NCI-H82 treated with DMSO at 0.1 percent for 48 hours (cell line): ENCODE results near the gene SMIM38.

Experiments used
- DNase-seq: peaks from one replicate; lab custom pipeline; 2025; ENCODE audit not compliant: unreplicated experiment; lab: John Stamatoyannopoulos, UW

The SMIM38 gene

GRCh38 chr11:69174841-69175240, 19.1 kb downstream of the SMIM38 start:
- no peak for DNase-seq

- DNase-seq = no peak
These were observed 23.2 kb downstream of the SMIM38 start for GRCh38 chr11:69178819-69179482.

DNA sequence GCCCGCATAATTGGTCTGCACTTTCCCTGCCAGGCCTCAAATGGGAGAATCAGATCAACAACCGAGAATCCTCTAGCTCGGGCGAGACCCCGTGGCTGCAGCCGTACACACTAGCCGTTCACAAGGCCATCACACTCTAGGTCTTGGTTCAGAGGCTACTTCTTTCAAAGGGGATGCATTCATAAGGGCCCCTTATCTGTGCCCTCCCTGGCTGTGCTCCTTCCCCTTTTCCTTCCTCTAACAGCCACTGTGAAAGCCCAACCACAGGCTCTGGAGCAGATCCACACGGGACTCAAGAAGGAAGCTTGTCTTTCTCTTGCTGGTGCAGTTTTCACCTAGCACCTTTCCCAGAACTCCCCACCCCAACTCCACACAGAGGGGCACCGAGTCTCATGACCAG, 24.5 kb downstream of the SMIM38 start:
- no peak for DNase-seq

- DNase-seq = no peak
These were observed 25.0 kb downstream of the SMIM38 start for GRCh38 chr11:69180726-69181125.

DNA sequence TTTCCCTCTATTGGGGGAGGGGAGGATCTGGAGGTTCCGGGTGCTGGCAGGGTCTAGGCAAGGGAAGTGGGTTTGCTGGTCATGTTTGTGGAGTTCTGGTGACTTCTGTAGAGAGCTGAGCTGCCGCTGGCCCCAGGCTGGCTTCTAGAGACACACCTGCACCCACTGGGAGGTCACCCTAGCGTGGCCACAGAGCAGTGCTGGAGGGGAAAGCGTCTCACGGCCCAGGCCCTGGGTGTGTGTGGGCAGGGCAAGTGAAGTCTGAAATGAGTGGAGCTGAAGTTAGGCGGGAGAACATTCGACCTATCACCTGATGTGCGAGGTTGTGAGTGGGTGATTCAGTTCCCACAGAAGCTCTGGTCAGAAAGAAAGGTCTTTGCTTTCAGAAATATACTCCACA, 27.9 kb downstream of the SMIM38 start:
- DNase-seq = no peak

DNA sequence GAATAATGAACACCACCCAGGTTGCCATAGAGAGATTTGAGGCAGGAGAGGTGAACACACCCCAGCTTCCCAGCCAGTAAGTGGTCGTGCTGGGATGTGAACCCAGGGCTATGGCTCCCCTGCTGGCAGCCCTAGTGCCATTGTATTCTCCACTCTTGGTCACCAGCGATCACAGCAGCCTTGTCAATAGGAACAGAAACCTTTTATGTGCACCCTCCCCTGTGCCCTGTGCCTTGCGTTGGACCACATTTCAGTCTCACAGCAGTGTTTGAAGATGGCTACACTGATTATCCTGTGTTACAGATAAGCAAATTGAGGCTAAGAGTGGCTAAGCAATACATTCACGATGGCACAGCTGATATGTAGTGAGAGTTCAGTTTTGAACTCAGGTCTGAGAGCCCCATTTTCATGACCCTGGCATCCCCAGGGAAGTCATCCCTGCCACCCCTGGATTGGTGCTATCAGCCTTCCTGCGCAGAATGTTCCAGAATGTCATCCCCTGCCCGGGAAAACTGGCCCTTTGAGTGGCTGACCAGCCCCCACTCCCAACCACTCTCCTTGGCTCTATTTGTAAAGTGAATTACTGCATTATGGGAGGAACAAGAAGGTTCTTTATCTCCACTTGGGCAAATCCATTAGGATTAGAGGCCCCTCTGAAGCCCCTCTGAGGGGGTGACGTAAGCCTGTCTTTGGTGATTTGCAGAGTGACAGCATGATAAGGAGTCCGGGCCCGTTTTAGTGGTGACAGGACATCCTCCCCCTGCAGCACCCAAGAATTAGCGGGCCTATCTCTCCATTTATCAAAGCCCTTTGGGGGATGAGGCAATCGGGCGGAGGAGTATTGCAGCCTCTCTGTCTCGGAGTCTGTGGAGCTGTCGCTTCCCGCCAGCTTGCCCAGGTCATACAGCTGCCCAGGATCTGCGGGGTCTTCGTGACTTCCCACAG, 30.9 kb downstream of the SMIM38 start:
- no peak for DNase-seq

- no peak for DNase-seq
These were observed 31.9 kb downstream of the SMIM38 start for GRCh38 chr11:69187540-69188065.

- DNase-seq = no peak
These were observed 33.3 kb downstream of the SMIM38 start for GRCh38 chr11:69189059-69189458.

DNA sequence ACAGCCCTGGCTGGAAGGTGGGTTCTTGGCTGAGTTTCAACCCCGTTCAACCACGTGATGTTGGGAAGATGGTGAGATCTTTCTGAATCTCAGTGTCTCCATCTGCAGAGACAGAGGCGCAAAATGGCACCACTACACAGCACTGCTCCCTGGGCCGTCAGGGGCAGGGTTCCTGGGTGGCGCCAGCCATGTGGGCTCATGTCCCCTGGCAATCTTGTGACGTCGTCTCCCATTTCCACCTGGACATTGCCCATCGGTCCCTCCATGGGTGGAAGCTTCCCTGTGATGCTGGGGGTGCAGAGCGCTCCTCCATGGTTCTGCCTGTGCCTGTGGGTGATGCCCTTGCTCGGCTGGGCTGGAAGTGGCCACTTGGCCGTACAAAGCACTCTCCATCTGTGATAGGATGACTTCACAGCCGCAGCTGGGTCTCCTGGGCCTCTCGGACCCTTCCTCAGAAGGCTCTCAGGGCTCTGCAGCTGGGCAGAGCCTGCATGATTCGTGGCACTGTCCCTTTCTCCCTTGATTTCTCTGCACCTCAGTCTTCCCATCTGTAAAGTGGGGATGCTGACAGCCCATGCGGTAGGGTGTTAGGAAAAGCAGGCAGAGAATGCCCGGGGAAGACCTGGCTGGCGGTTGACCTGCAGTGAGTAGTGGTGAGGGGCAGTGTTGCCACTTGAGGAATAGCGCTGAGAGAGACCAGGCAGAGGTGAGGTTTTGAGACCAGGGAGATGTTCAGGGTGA, 35.2 kb downstream of the SMIM38 start:
- no peak for DNase-seq

DNA sequence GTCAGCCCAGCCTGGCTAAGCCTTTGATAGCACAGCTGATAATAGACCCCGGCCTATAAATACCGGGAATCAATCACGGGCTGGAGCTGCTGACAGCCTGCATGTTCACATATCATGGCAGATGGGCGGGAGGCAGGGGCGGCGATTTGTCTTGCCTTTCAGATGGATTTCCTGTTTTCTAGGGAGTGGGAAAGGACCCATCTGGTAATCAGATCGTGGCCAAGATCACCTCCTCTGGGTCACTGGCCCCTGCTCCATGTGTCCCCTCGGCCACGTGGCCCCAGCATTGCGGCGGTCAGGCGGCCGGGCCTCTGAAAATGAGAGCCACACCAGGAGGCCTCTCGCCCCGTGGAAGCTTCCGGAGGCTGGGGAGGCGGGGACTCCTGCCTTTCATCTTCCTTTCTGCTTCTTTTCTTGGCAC, 36.6 kb downstream of the SMIM38 start:
- DNase-seq = no peak

- no peak for DNase-seq
These were observed 37.4 kb downstream of the SMIM38 start for GRCh38 chr11:69193151-69193550.

- no peak for DNase-seq
These were observed 37.9 kb downstream of the SMIM38 start for GRCh38 chr11:69193629-69194028.

DNA sequence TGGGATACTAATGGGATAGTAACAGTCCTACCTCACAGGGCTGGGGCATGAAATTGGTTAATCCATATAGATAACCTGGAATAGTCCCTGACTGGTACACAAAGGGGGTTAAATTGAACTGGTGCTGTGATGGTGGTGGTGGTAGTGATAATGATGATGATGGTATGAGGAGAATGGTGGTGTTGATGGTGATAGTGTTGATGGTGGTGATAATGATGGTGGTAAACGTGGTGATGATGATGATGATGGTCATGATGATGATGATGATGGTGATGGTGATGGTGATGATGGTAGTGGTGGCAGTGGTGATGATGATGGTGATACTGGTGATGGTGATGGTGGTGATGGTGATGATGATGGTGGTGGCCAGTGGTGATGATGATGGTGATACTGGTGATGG, 38.7 kb downstream of the SMIM38 start:
- no peak for DNase-seq

- no peak for DNase-seq
These were observed 39.2 kb downstream of the SMIM38 start for GRCh38 chr11:69194956-69195355.

- no peak for DNase-seq
These were observed 40.4 kb downstream of the SMIM38 start for GRCh38 chr11:69195824-69196782.

- DNase-seq = no peak
These were observed 41.0 kb downstream of the SMIM38 start for GRCh38 chr11:69196783-69197169.

DNA sequence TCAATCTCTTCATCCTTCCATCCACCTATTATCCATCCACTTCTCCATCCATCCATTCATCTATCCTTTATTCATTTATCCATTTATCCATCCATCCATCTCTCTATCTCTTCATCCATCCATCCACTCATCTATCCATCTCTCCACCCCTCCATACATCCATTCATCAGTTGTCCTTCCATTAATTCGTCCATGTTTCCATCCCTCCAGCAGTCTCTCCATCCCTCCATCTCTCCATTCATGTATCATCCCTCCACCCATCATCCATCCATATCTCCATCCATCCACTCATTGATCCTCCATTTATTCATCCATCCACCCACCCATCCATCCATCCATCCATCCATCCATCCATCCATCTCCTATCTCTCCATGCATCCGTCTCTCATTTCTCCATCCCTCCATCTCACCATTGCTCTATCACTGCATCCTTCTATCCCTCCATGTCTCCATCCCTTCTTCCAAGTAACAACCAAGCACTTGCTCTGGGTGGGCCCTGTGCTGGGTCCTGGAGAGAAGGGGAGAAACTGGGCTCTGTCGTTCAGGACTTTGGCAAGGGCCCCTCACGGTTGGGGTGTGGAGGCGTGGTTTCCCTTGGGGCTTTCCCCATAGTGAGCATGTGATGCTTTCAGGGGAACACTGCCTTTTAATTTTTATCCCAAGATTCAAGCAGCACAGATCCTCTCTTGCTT, 43.3 kb downstream of the SMIM38 start:
- no peak for DNase-seq

DNA sequence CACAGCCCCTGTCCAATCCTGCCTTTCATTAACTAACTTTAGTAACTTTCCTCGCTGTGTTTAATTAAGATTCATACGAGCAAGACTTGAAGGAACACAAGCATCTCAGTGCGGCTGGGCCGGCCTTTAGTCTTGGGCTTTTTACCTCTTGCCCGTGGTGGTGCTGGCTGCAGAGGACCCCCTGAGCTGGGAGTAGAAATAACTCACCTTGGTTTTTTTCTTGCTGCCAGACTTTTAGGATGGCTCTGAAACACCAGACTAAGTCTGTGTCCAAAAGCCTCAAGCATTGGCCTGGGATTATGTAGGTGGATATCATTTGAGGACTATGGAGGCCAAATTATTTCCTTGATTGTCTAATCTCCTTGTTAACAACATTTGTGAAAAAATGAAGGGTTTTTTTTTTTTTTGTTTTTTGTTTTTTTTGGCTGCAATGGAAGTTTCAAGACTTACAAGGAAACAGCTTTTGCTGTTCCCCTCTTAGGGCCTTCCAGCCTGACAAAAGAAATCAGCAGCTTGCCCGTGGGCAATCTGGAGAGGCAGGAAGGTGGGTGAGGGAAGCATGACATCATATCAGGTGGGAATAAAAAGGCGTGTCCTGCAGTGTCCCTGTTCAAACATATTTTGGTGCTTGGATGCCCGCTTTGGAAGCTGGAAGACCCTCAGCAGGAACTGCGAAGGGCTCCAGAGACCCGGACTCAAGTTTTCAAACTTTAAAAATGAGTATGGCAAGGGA, 44.0 kb downstream of the SMIM38 start:
- no peak for DNase-seq
